ENCODE data around the gene PFN3. TPM values are rescaled to one million over a fixed set of nuclear protein-coding genes. Genes with fewer than 3 reads are reported as not detected.
A peak's percentile ranks its signal among the peaks of the same experiment; 100 is the strongest.

Gene PFN3
- total RNA-seq, 1 donor from 2014 or later = not detected

GRCh38 chr5:177440211-177440989 is 39.9 kb upstream of the PFN3 start:
- DNase-seq (ENCODE audit: missing footprints) = no peak
- ATAC-seq = no peak
- intact Hi-C loops (cut with DNase I) = no loop called here

DNA sequence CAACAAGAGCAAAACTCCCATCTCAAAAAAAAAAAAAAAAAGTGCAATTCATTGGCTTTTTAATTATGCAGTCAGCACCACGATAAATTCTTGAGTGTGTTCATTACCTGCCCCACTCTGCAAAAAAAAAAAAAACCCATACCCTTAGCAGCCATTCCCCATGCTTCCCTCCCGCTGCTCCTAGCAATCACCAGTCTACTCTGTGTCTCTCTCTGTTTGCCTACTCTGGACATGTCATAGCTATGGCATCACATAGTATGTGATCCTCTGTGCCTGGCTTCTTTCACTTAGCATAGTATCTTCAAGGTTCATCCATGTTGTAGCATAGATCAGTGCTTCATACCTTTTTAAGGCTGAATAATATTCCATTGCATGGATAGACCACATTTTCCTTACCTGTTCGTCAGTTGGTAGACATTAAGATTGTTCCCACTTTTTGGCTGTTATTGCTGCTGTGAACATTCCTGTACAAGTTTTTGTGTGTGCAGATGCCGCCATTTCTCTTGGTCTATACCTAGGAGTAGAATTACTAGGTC is 39.1 kb upstream of the PFN3 start:
- ATAC-seq (no peak), DNase-seq (ENCODE audit: missing footprints) (no peak)
- intact Hi-C loops (cut with DNase I) = no loop called here

- no peak for ATAC-seq
- intact Hi-C loops (cut with DNase I) = no loop called here
Measured at GRCh38 chr5:177438468-177438867, 38.0 kb upstream of the PFN3 start.

DNA sequence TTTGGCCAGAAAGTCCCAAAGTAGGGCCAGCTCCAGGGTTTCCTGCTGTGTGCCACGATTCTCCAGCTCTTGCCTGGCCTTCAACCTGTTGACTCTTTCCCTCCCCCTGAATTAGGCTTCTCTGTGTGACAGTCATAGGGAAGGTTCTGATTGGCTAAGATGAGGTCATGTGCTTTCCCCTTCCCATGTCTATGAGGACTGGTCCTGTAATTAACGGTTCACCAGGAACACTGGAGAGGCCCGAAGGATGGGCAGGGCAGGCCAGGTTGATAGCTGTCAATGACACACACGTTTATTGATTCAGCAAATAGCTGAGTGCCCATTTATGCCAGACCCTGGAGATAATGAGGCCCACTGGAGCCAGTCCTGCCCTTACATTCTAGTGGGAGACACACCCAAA is 37.2 kb upstream of the PFN3 start:
- intact Hi-C loops (cut with DNase I) = no loop called here
- DNase-seq (ENCODE audit: missing footprints) (no peak), ATAC-seq (no peak)

More at GRCh38 chr5:177438468-177438867, 38.0 kb upstream of the PFN3 start:
- DNase-seq (ENCODE audit: missing footprints) = no peak

- intact Hi-C loops (cut with DNase I) = no loop called here
- no peak for ATAC-seq
- peak; percentile 56 for DNase-seq (ENCODE audit: missing footprints)
Measured at GRCh38 chr5:177435847-177436536, 35.5 kb upstream of the PFN3 start.

DNA sequence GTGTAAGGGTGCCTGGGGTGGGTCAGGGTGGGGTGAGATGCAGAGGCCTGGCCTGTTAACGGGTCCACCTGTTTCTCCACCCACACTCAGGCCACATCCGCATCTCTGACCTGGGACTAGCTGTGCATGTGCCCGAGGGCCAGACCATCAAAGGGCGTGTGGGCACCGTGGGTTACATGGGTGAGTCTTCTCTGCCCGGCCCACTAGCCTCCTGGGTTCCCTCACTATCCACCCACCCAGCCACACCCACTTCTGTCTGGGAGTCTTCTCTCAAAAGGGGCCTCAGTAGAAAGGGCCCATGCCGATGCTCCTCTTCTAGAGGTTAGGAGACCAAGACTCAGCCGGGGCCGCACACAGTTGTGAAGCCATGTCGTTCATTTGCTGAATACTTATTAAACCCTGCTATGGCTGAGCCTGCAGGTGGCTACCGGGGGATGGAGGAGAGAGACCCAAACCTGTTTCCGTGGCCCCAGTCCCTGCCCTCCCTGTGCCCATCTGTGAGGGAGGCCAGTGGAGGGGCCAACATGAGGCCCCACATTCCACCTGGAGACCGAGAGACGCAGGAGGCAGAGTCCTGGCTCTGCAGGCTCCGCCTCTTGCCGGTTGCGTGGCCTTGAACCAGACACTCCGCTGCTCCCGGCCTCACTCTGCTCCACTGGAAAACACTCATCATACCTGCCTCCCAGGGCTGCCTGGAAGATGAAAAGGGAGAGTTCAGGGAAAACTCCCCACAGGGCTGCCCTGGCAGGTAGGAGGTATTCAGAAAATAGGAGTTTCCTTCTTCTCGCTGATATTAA is 34.7 kb upstream of the PFN3 start:
- ATAC-seq (no peak), DNase-seq (ENCODE audit: missing footprints) (peak; percentile 43)
- intact Hi-C loops (cut with DNase I) = no loop called here

DNA sequence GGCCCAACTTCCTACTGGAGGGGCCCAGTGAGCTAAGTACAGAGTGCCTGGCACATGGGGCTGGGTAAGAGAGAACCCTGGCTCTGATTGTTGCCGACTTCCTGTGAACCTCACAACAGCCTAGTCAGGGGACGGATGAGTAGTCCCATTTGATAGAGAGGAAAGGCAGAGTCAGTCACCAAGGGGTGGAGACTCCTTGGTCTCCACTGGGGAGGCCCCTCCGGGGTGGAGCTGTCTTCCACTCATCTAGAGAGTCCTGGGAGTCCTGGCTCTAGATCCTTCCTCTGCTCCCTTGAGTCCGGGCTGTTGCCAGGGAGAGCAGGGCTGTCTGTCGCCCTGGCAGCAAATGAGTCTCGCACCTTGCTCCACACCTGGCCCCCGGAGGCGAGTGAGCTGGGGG is 34.0 kb upstream of the PFN3 start:
- no peak for ATAC-seq
- DNase-seq (ENCODE audit: missing footprints) = peak; percentile 51
- intact Hi-C loops (cut with DNase I) = no loop called here

- ATAC-seq (no peak), DNase-seq (ENCODE audit: missing footprints) (peak; percentile 45)
- intact Hi-C loops (cut with DNase I) = no loop called here
Measured at GRCh38 chr5:177433658-177434217, 33.3 kb upstream of the PFN3 start.

GRCh38 chr5:177432839-177433657 is 32.6 kb upstream of the PFN3 start:
- intact Hi-C loops (cut with DNase I) = no loop called here
- ATAC-seq = no peak
- DNase-seq (ENCODE audit: missing footprints) = peak; percentile 44

- DNase-seq (ENCODE audit: missing footprints) = no peak
- intact Hi-C loops (cut with DNase I) = no loop called here
- ATAC-seq = peak; percentile 74
Measured at GRCh38 chr5:177432143-177432838, 31.8 kb upstream of the PFN3 start.

DNA sequence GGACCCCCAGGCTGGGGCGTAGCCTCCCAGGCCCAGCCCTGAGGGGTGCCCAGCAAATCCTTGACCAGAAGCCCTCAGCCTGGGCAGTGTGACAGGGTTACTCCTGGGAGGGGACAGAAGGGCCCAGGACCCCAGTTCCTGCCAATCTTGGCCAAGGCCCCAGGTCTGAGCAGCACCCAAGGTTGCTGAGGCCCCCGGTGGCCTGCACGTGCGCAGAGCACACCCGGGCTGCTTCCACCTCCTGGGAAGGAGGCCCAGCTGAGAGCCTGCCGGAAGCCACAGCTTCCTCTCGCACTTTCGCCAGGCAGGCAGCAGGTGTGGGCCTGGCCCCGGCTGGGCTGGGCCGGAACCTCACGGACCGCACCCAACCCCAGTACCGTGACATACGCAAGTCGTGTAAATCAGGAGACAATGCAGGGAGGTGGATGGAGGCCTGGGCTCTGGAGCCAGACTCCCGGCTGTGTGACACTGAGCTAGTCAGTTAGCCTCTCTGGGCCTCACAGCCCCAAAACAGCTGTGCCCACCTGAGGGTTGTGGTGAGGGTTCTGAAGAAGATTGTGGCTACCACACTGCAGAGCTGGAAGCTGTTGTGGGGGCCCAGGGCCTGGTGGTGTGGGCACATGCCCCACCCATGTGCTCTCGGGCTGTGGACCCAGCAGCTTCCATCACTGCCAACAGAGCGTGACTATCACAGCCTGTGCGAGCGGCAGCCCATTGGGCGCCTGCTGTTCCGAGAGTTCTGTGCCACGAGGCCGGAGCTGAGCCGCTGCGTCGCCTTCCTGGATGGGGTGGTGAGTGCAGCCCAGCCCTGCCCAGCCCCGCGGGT is 31.1 kb upstream of the PFN3 start:
- ATAC-seq (peak; percentile 6), DNase-seq (ENCODE audit: missing footprints) (peak; percentile 86)
- intact Hi-C loops (cut with DNase I) = no loop called here

- DNase-seq (ENCODE audit: missing footprints) = no peak
- intact Hi-C loops (cut with DNase I) = no loop called here
- no peak for ATAC-seq
Measured at GRCh38 chr5:177430972-177431316, 30.5 kb upstream of the PFN3 start.

- intact Hi-C loops (cut with DNase I) = no loop called here
- peak; percentile 47 for DNase-seq (ENCODE audit: missing footprints)
Measured at GRCh38 chr5:177430140-177430951, 29.9 kb upstream of the PFN3 start.

DNA sequence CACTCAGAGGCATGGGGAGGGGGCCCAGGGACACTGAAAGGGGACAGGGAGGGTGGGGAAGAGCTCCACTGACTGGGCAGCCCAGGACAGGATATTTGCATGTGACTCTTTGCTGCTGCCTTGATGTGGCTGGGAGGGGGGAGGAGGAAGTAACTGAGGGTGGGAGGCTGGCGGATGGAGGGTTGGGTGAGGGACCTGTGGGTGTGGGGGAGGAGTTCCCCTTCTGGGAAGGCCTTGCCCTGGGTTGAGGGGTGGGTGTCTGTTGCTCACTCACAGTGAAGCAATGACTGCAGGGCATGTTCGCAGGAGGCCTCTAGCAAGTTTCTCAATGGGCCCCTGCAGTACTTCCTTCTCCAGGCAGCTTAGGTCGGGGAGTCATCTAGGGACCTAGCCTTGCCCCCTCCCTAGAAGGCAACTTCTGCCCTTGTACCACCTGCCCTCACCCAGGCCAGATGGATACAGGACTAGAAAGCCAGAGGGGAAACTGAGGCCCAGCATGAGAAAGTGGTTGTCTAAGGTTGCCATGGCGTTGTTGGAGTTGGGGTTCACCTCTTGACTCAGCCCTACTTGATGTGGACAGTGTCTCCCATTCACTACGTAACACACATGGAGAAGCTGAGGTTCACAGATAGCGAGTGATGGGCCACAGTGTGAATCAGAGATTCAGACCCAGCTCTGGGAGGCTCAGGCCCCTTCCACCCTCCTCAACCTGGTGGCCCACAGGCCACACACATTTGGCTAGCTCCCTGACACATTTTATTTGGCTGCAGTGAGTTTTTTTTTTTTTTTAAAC is 29.0 kb upstream of the PFN3 start:
- no peak for ATAC-seq
- DNase-seq (ENCODE audit: missing footprints) = peak; percentile 91
- intact Hi-C loops (cut with DNase I) = no loop called here

More at GRCh38 chr5:177430140-177430951, 29.9 kb upstream of the PFN3 start:
- ATAC-seq = no peak

GRCh38 chr5:177428574-177429217 is 28.2 kb upstream of the PFN3 start:
- intact Hi-C loops (cut with DNase I) = no loop called here
- DNase-seq (ENCODE audit: missing footprints) (peak; percentile 71), ATAC-seq (no peak)
